HEK293T (cell line): ENCODE measurements around the gene IST1.

Source experiments
- CTCF ChIA-PET: fragments of 350-600 bp; formaldehyde crosslinking; extraction: SDS; loops from one replicate; lab custom pipeline; 2021; ENCODE audit warnings: antibody characterized with exemption, inconsistent platforms; lab: Yijun Ruan, JAX
- POLR2A ChIA-PET: fragments of 350-600 bp; formaldehyde crosslinking; extraction: SDS; loops from one replicate; lab custom pipeline; 2020; ENCODE audit warnings: antibody characterized with exemption, inconsistent platforms; lab: Yijun Ruan, JAX
- DNase-seq: peaks from one replicate; pipeline ENCODE4 v3.0.0; 2012; ENCODE audit warnings: mixed read lengths; ENCODE audit errors: extremely low spot score
- ARNT ChIP-seq: fragments of 450-650 bp; IDR thresholded peaks from 2 replicates; pipeline ENCODE4 v1.6.1; 2017; ENCODE audit warnings: mild to moderate bottlenecking
- BHLHE40 ChIP-seq: fragments of 450-650 bp; IDR thresholded peaks from 2 replicates; pipeline ENCODE4 v1.6.1; 2016; ENCODE audit warnings: mild to moderate bottlenecking, moderate library complexity, borderline replicate concordance
- CTBP1 ChIP-seq: fragments of 450-650 bp; IDR thresholded peaks from 2 replicates; pipeline ENCODE4 v1.6.1; 2016; ENCODE audit warnings: borderline replicate concordance
- ELF4 ChIP-seq: fragments of 450-650 bp; IDR thresholded peaks from 2 replicates; pipeline ENCODE4 v1.6.1; 2017; ENCODE audit warnings: antibody characterized with exemption
- FOXA1 ChIP-seq: fragments of 450-650 bp; IDR thresholded peaks from 2 replicates; pipeline ENCODE4 v1.6.1; 2016; ENCODE audit warnings: mild to moderate bottlenecking
- FOXK2 ChIP-seq: fragments of 450-650 bp; IDR thresholded peaks from 2 replicates; pipeline ENCODE4 v1.6.1; 2016; ENCODE audit warnings: mild to moderate bottlenecking
- FOXM1 ChIP-seq: fragments of 450-650 bp; IDR thresholded peaks from 2 replicates; pipeline ENCODE4 v1.6.1; 2017; ENCODE audit warnings: mild to moderate bottlenecking, borderline replicate concordance
- HDGF ChIP-seq: fragments of 450-650 bp; IDR thresholded peaks from 2 replicates; pipeline ENCODE4 v1.6.1; 2017; ENCODE audit warnings: antibody characterized with exemption, borderline replicate concordance
- L3MBTL2 ChIP-seq: fragments of 450-650 bp; conservative IDR thresholded peaks from 2 replicates; pipeline ENCODE4 v1.6.1; 2016; ENCODE audit warnings: mild to moderate bottlenecking
- LEF1 ChIP-seq: fragments of 450-650 bp; IDR thresholded peaks from 2 replicates; pipeline ENCODE4 v1.6.1; 2017; ENCODE audit warnings: mild to moderate bottlenecking, borderline replicate concordance
- NFRKB ChIP-seq: fragments of 450-650 bp; IDR thresholded peaks from 2 replicates; pipeline ENCODE4 v1.6.1; 2016; ENCODE audit warnings: mild to moderate bottlenecking, moderate library complexity
- PKNOX1 ChIP-seq: fragments of 450-650 bp; IDR thresholded peaks from 2 replicates; pipeline ENCODE4 v1.6.1; 2016
- SP1 ChIP-seq: fragments of 450-650 bp; IDR thresholded peaks from 2 replicates; pipeline ENCODE4 v1.6.1; 2017
- SUZ12 ChIP-seq: fragments of 450-650 bp; IDR thresholded peaks from 2 replicates; pipeline ENCODE4 v1.6.1; 2016; ENCODE audit warnings: mild to moderate bottlenecking
- TARDBP ChIP-seq: fragments of 450-650 bp; IDR thresholded peaks from 2 replicates; pipeline ENCODE4 v1.6.1; 2016
- ZNF384 ChIP-seq: fragments of 450-650 bp; IDR thresholded peaks from 2 replicates; pipeline ENCODE4 v1.6.1; 2016

Gene IST1

GRCh38 chr16:71961066-71962039, 66.0 kb downstream of the IST1 start:
- POLR2A ChIA-PET = interaction anchor here (0.6 to 1.5 kb wide), 4 partner anchors 12 to 66 kb away, joined by 3 to 4 read pairs (median 3); partner anchors contain the start of gene IST1
- peak; percentile 79 for DNase-seq

GRCh38 chr16:71963125-71963875, 68.0 kb downstream of the IST1 start:
- DNase-seq = no peak

More at GRCh38 chr16:71961066-71962039, 66.0 kb downstream of the IST1 start:
- no peak for TF ChIP-seq LEF1
- peak; percentile 36; the same call in 1 of the 2 replicates for TF ChIP-seq L3MBTL2
- TF ChIP-seq PKNOX1 = peak; percentile 66
- CTCF ChIA-PET = interaction anchor here (0.6 to 1.5 kb wide), 17 partner anchors 10 to 1309 kb away, joined by 3 to 11 read pairs (median 3); no protein-coding TSS in a partner anchor

GRCh38 chr16:71965223-71965622, 69.9 kb downstream of the IST1 start:
- CTCF ChIA-PET = no interaction called here
- no peak for DNase-seq
- POLR2A ChIA-PET = no interaction called here
- TF ChIP-seq LEF1 (no peak), CTBP1 (no peak), SUZ12 (no peak), ZNF384 (no peak), FOXM1 (no peak)

More at GRCh38 chr16:71963125-71963875, 68.0 kb downstream of the IST1 start:
- no peak for TF ChIP-seq ELF4
- no peak for TF ChIP-seq BHLHE40
- no peak for TF ChIP-seq CTBP1
- no peak for TF ChIP-seq FOXK2
- TF ChIP-seq SUZ12 = no peak
- TF ChIP-seq ARNT = no peak
- no peak for TF ChIP-seq PKNOX1
- TF ChIP-seq L3MBTL2 = no peak
- no peak for TF ChIP-seq NFRKB
- no peak for TF ChIP-seq HDGF
- TF ChIP-seq ZNF384 = no peak
- CTCF ChIA-PET = no interaction called here
- POLR2A ChIA-PET = no interaction called here

- POLR2A ChIA-PET = no interaction called here
- no peak for DNase-seq
- CTCF ChIA-PET = interaction anchor here (0.7 kb wide), 1 partner anchor 356 kb away, joined by 5 read pairs; no protein-coding TSS in a partner anchor
- no peak for TF ChIP-seq HDGF
- no peak for TF ChIP-seq ARNT
- TF ChIP-seq ELF4 = no peak
- no peak for TF ChIP-seq FOXM1
- TF ChIP-seq BHLHE40 = no peak
- no peak for TF ChIP-seq TARDBP
- no peak for TF ChIP-seq PKNOX1
- no peak for TF ChIP-seq SP1
- TF ChIP-seq FOXK2 = no peak
Observed at GRCh38 chr16:71966932-71967331, 71.6 kb downstream of the IST1 start.

- TF ChIP-seq SP1 = no peak
- ChIA-PET CTCF (interaction anchor here (0.7 kb wide), 1 partner anchor 359 kb away, joined by 3 read pairs; no protein-coding TSS in a partner anchor), POLR2A (no interaction called here)
- DNase-seq = no peak
Observed at GRCh38 chr16:71969353-71969752, 74.0 kb downstream of the IST1 start.

GRCh38 chr16:71971571-71971970, 76.2 kb downstream of the IST1 start:
- ChIA-PET POLR2A (no interaction called here), CTCF (interaction anchor here (0.5 to 1.4 kb wide), 3 partner anchors 10 to 355 kb away, joined by 3 to 6 read pairs (median 4); no protein-coding TSS in a partner anchor)
- DNase-seq = no peak
- TF ChIP-seq FOXA1 = no peak
- TF ChIP-seq TARDBP = no peak
- no peak for TF ChIP-seq FOXK2
- TF ChIP-seq SUZ12 = no peak
- no peak for TF ChIP-seq LEF1
- no peak for TF ChIP-seq ELF4
- no peak for TF ChIP-seq ARNT
- no peak for TF ChIP-seq FOXM1
- no peak for TF ChIP-seq L3MBTL2
- TF ChIP-seq NFRKB = no peak
- no peak for TF ChIP-seq SP1
- TF ChIP-seq CTBP1 = no peak
- no peak for TF ChIP-seq BHLHE40
- TF ChIP-seq ZNF384 = no peak
- TF ChIP-seq HDGF = no peak
- no peak for TF ChIP-seq PKNOX1
